A172 (cell line): ENCODE results near the gene DDN. TPM values are rescaled to one million over a fixed set of nuclear protein-coding genes. Genes with fewer than 3 reads are reported as not detected.

ENCODE experiments used
- DNase-seq: peaks from one replicate; pipeline ENCODE4 v3.0.0-alpha.2; 2015; ENCODE audit warnings: low spot score
- total RNA-seq: library from RNA; depleted of rRNA; stranded (reverse); fragments of >200 nt; shearing (Covaris generic); gene quantifications from 2 replicates; pipeline ENCODE4 v1.2.3, GENCODE V29; 2014; rRNA removed

Gene DDN
- total RNA-seq, 1 experiment from 2014 or later, result 0.03 TPM

GRCh38 chr12:48967991-48968390 is 31.2 kb downstream of the DDN start:
- DNase-seq, result no peak

- DNase-seq, result no peak
Measured at GRCh38 chr12:48966177-48966895, 32.8 kb downstream of the DDN start.

- DNase-seq, result peak; percentile 16
Measured at GRCh38 chr12:48965298-48965838, 33.8 kb downstream of the DDN start.

GRCh38 chr12:48961801-48962200 is 37.4 kb downstream of the DDN start:
- DNase-seq, result no peak

GRCh38 chr12:48961331-48961730 is 37.8 kb downstream of the DDN start:
- DNase-seq, result peak; percentile 43

GRCh38 chr12:48960834-48961233 is 38.3 kb downstream of the DDN start:
- no peak for DNase-seq

- DNase-seq, result no peak
Measured at GRCh38 chr12:48958049-48958388, 41.2 kb downstream of the DDN start.

- DNase-seq, result peak; percentile 86
Measured at GRCh38 chr12:48957141-48958048, 41.8 kb downstream of the DDN start, which contains the start of gene ARF3. Gene ARF3, minus strand, starts transcription at chr12:48957487. Its CDS starts 16,392 bp downstream, at chr12:48941095.

- DNase-seq, result peak; percentile 96
Measured at GRCh38 chr12:48956279-48957140, 42.7 kb downstream of the DDN start.

GRCh38 chr12:48954841-48955501 is 44.2 kb downstream of the DDN start:
- no peak for DNase-seq

GRCh38 chr12:48954061-48954460 is 45.1 kb downstream of the DDN start:
- no peak for DNase-seq

- DNase-seq, result no peak
Measured at GRCh38 chr12:48952691-48953090, 46.5 kb downstream of the DDN start.

GRCh38 chr12:48947727-48948126 is 51.4 kb downstream of the DDN start:
- DNase-seq, result no peak

GRCh38 chr12:48946943-48947342 is 52.2 kb downstream of the DDN start:
- DNase-seq, result no peak

- DNase-seq, result no peak
Measured at GRCh38 chr12:48946205-48946604, 53.0 kb downstream of the DDN start.

Other genes with a start within 250 kb of the DDN start
- gene ADCY6, start 210.3 kb downstream of the DDN start, total RNA-seq, result 13.1 and 14.5 TPM in 2 replicates
- gene CACNB3, start 180.9 kb downstream of the DDN start, total RNA-seq, result 11.7 and 20.4 TPM in 2 replicates
- gene DDX23, start 147.2 kb downstream of the DDN start, total RNA-seq, result 105 and 114 TPM in 2 replicates
- gene RND1, start 133.5 kb downstream of the DDN start, total RNA-seq, result 0.12 and 0.24 TPM in 2 replicates
- 2.8 and 3.3 TPM in 2 replicates for gene FKBP11, start 73.9 kb downstream of the DDN start, total RNA-seq
- 51.9 and 78.9 TPM in 2 replicates for gene ARF3, start 41.9 kb downstream of the DDN start, total RNA-seq
- 0.36 and 1.5 TPM in 2 replicates for gene WNT10B, start 27.6 kb downstream of the DDN start, total RNA-seq
- gene WNT1, start 21.1 kb downstream of the DDN start, total RNA-seq, result not detected in 2 replicates
- gene PRKAG1, start 19.4 kb upstream of the DDN start, total RNA-seq, result 71.9 and 98.1 TPM in 2 replicates
- gene KMT2D, start 61.4 kb upstream of the DDN start, total RNA-seq, result 17.2 and 41.4 TPM in 2 replicates
- gene RHEBL1, start 70.6 kb upstream of the DDN start, total RNA-seq, result 1.2 and 8.0 TPM in 2 replicates
- gene DHH, start 95.4 kb upstream of the DDN start, total RNA-seq, result not detected in 2 replicates
- gene LMBR1L, start 111.5 kb upstream of the DDN start, total RNA-seq, result 16.4 and 21.4 TPM in 2 replicates
- gene TUBA1B, start 132.0 kb upstream of the DDN start, total RNA-seq, result 2,613 and 2,957 TPM in 2 replicates
- 884 and 1,296 TPM in 2 replicates for gene TUBA1A, start 189.7 kb upstream of the DDN start, total RNA-seq